Cardiac muscle cell (in vitro differentiated cells and primary cell): ENCODE data around the gene S100A11. TPM values are rescaled to one million over a fixed set of nuclear protein-coding genes. Genes with fewer than 3 reads are reported as not detected.

Experiments used
- DNase-seq, 2 donors: peaks; one replicate each; pipeline versions ENCODE4 v3.0.0 to v3.0.0-alpha.2; 2010 to 2017; ENCODE audit warnings: low read depth in 1 of 2, low spot score in 1 of 2
- H3K27ac ChIP-seq: fragments of 200-600 bp; sonication (generic); 2 replicates; pipeline ENCODE4 v1.5.1; 2016
- H3K27me3 ChIP-seq: fragments of 200-600 bp; sonication (generic); 2 replicates; pipeline ENCODE4 v1.6.0; 2016; ENCODE audit warnings: control low read depth
- H3K36me3 ChIP-seq: fragments of 200-600 bp; sonication (generic); 2 replicates; pipeline ENCODE4 v1.5.1; 2016; ENCODE audit warnings: control low read depth
- H3K4me1 ChIP-seq: fragments of 200-600 bp; sonication (generic); 2 replicates; pipeline ENCODE4 v1.8.1; 2017; ENCODE audit warnings: low read depth, mild to moderate bottlenecking, mixed run types
- H3K4me3 ChIP-seq: fragments of 200-600 bp; sonication (generic); 2 replicates; pipeline ENCODE4 v1.5.1; 2016; ENCODE audit warnings: mild to moderate bottlenecking
- H3K9me3 ChIP-seq: fragments of 200-600 bp; sonication (generic); 2 replicates; pipeline ENCODE4 v1.5.1; 2017; ENCODE audit warnings: low read depth, mild to moderate bottlenecking, control low read depth
- CTCF ChIP-seq: IDR thresholded peaks from 2 replicates; pipeline ENCODE4 v1.5.1; 2012; ENCODE audit warnings: low read depth, mild to moderate bottlenecking, low read length
- polyA plus RNA-seq: library from polyadenylated mRNA; unstranded; fragments of >200 nt; fragmentation: Nextera tagmentation; extraction: Ambion mirVana; gene quantifications from 2 replicates; pipeline ENCODE4 v1.2.1, GENCODE V29; 2016
- total RNA-seq: library from RNA; depleted of rRNA; stranded (reverse); fragments of >200 nt; gene quantifications from 2 replicates; pipeline ENCODE4 v1.2.3, GENCODE V29; 2016

Gene S100A11
- total and polyA plus RNA-seq, 2 experiments from 2014 or later, result 22.5 to 122 TPM

- Histone ChIP-seq H3K27me3 (peaks cover 69% of the 10 kb centered on the region), H3K4me1 (no peaks in the 10 kb centered on the region), H3K4me3 (peak within 1 kb of the TSS; percentile 43), H3K36me3 (no peaks in the 10 kb centered on the region), H3K9me3 (no peaks in the 10 kb centered on the region), H3K27ac (no peak within 1 kb of the TSS)
- TF ChIP-seq CTCF, result no peak
- DNase-seq, result peak; percentile 71 to 84
Observed at GRCh38 chr1:151993734-151994496, 42.9 kb downstream of the S100A11 start, which contains the start of gene S100A10. S100A10 (minus strand) TSS chr1:151993859; CDS start chr1:151986230, 7,629 bp downstream.

GRCh38 chr1:151993084-151993733 lies 43.6 kb downstream of the S100A11 start:
- peak in 1 of 2 donors; percentile 29 for DNase-seq
- peaks cover 2% of the 10 kb centered on the region for H3K4me1 ChIP-seq
- H3K4me3 ChIP-seq, result peak overlapping the region; percentile 43
- TF ChIP-seq CTCF, result no peak
- H3K9me3 ChIP-seq, result no peaks in the 10 kb centered on the region
- H3K36me3 ChIP-seq, result no peaks in the 10 kb centered on the region
- no peak overlapping the region for H3K27ac ChIP-seq
- H3K27me3 ChIP-seq, result peaks cover 62% of the 10 kb centered on the region

- Histone ChIP-seq H3K9me3 (no peaks in the 10 kb centered on the region), H3K27ac (no peak overlapping the region), H3K4me1 (peaks cover 6% of the 10 kb centered on the region), H3K4me3 (peak overlapping the region; percentile 43), H3K27me3 (peaks cover 55% of the 10 kb centered on the region), H3K36me3 (no peaks in the 10 kb centered on the region)
- TF ChIP-seq CTCF, result no peak
- peak in 1 of 2 donors; percentile 85 for DNase-seq
Observed at GRCh38 chr1:151992303-151993083, 44.3 kb downstream of the S100A11 start.

- Histone ChIP-seq H3K4me1 (peaks cover 6% of the 10 kb centered on the region), H3K9me3 (no peaks in the 10 kb centered on the region), H3K27me3 (peaks cover 52% of the 10 kb centered on the region), H3K27ac (no peak overlapping the region), H3K36me3 (no peaks in the 10 kb centered on the region), H3K4me3 (no peak overlapping the region)
- no peak for DNase-seq
- no peak for TF ChIP-seq CTCF
Observed at GRCh38 chr1:151991663-151992302, 45.0 kb downstream of the S100A11 start.

- Histone ChIP-seq H3K27ac (no peak overlapping the region), H3K4me3 (no peak overlapping the region), H3K27me3 (peaks cover 52% of the 10 kb centered on the region), H3K36me3 (no peaks in the 10 kb centered on the region), H3K4me1 (peaks cover 6% of the 10 kb centered on the region), H3K9me3 (no peaks in the 10 kb centered on the region)
- peak; percentile 40 to 68 for DNase-seq
- no peak for TF ChIP-seq CTCF
Observed at GRCh38 chr1:151990856-151991198, 46.0 kb downstream of the S100A11 start.
